Neural cell (in vitro differentiated cells): Measurements from ENCODE around the gene TRPV2. TPM values are rescaled to one million over a fixed set of nuclear protein-coding genes. Genes with fewer than 3 reads are reported as not detected.

Experiments
- H2AFZ ChIP-seq: fragments of 200-600, 300-800 bp; sonication (generic), shearing (Covaris generic); 2 replicates; pipeline ENCODE4 v1.6.0; 2014; ENCODE audit warnings: low read depth, mild to moderate bottlenecking, antibody characterized with exemption, low read length, moderate library complexity
- H3F3A ChIP-seq: fragments of 200-600 bp; shearing (Covaris generic); 2 replicates; pipeline ENCODE4 v1.6.1; 2016; ENCODE audit warnings: mild to moderate bottlenecking, moderate library complexity, mixed read lengths, antibody characterized with exemption, low read length; ENCODE audit not compliant: insufficient read depth, poor library complexity, severe bottlenecking
- H3K27ac ChIP-seq: fragments of 200-600, 300-800 bp; sonication (generic), shearing (Covaris generic); 2 replicates; pipeline ENCODE4 v1.5.1; 2014; ENCODE audit warnings: mild to moderate bottlenecking, low read length, moderate library complexity
- H3K27me3 ChIP-seq: fragments of 300-800, 200-600 bp; sonication (generic), shearing (Covaris generic); 2 replicates; pipeline ENCODE4 v1.6.0; 2014; ENCODE audit warnings: mild to moderate bottlenecking, low read depth, low read length, moderate library complexity; ENCODE audit not compliant: insufficient read depth
- H3K36me3 ChIP-seq: fragments of 300-800, 200-600 bp; sonication (generic), shearing (Covaris generic); 2 replicates; pipeline ENCODE4 v1.5.1; 2014; ENCODE audit warnings: mild to moderate bottlenecking, antibody characterized with exemption, low read length, moderate library complexity; ENCODE audit not compliant: insufficient read depth
- H3K4me2 ChIP-seq: fragments of 300-800, 200-600 bp; sonication (generic), shearing (Covaris generic); 2 replicates; pipeline ENCODE4 v1.6.0; 2014; ENCODE audit warnings: mild to moderate bottlenecking, low read length
- H3K4me3 ChIP-seq: fragments of 300-800, 200-600 bp; sonication (generic), shearing (Covaris generic); 2 replicates; pipeline ENCODE4 v1.5.1; 2014; ENCODE audit warnings: mild to moderate bottlenecking, low read length, moderate library complexity
- H3K79me2 ChIP-seq: fragments of 200-600 bp; shearing (Covaris generic); replicated peaks from 2 replicates; pipeline ENCODE4 v1.6.0; 2014; ENCODE audit warnings: mild to moderate bottlenecking, low read length, moderate library complexity; ENCODE audit not compliant: insufficient read depth
- H3K9ac ChIP-seq: fragments of 300-800, 200-600 bp; sonication (generic), shearing (Covaris generic); 2 replicates; pipeline ENCODE4 v1.6.1; 2016; ENCODE audit warnings: mild to moderate bottlenecking, low read length, mixed read lengths
- H3K9me2 ChIP-seq: fragments of 200-600 bp; shearing (Covaris generic); 2 replicates; pipeline ENCODE4 v1.6.1; 2016; ENCODE audit warnings: mild to moderate bottlenecking, low read length, mixed read lengths; ENCODE audit not compliant: insufficient read depth
- H3K9me3 ChIP-seq: fragments of 200-600, 300-800 bp; sonication (generic), shearing (Covaris generic); 2 replicates; pipeline ENCODE4 v1.6.1; 2016; ENCODE audit warnings: mild to moderate bottlenecking, mixed run types, low read length, moderate library complexity, mixed read lengths
- H4K20me1 ChIP-seq: fragments of 200-600 bp; shearing (Covaris generic); 2 replicates; pipeline ENCODE4 v1.6.1; 2016; ENCODE audit warnings: mild to moderate bottlenecking, mixed run types; ENCODE audit not compliant: insufficient read depth
- CTCF ChIP-seq: fragments of 450-650 bp; IDR thresholded peaks from 2 replicates; pipeline ENCODE4 v1.5.1; 2014; ENCODE audit warnings: antibody characterized with exemption, mild to moderate bottlenecking, moderate library complexity; ENCODE audit not compliant: poor library complexity, severe bottlenecking
- EP300 ChIP-seq: fragments of 450-650 bp; conservative IDR thresholded peaks from 2 replicates; pipeline ENCODE4 v1.6.1; 2014; ENCODE audit warnings: antibody characterized with exemption, mild to moderate bottlenecking, moderate library complexity; ENCODE audit not compliant: poor library complexity, severe bottlenecking
- EZH2 ChIP-seq: fragments of 200-600, 300-800 bp; shearing (Covaris generic), sonication (generic); IDR thresholded peaks from 2 replicates; pipeline ENCODE4 v1.6.1; 2014; ENCODE audit warnings: antibody characterized with exemption, low read length, borderline replicate concordance, mild to moderate bottlenecking; ENCODE audit not compliant: insufficient read depth, poor library complexity, severe bottlenecking
- MXI1 ChIP-seq: fragments of 450-650 bp; conservative IDR thresholded peaks from 2 replicates; pipeline ENCODE4 v1.6.1; 2014; ENCODE audit warnings: antibody characterized with exemption, mild to moderate bottlenecking; ENCODE audit not compliant: poor library complexity, severe bottlenecking
- POLR2AphosphoS5 ChIP-seq: IDR thresholded peaks from 2 replicates; pipeline ENCODE4 v1.6.1; 2012
- RAD21 ChIP-seq: fragments of 450-650 bp; conservative IDR thresholded peaks from 2 replicates; pipeline ENCODE4 v1.6.1; 2014; ENCODE audit warnings: antibody characterized with exemption, mild to moderate bottlenecking, moderate library complexity
- REST ChIP-seq: IDR thresholded peaks from 2 replicates; pipeline ENCODE4 v1.6.1; 2012; ENCODE audit warnings: borderline replicate concordance
- SMC3 ChIP-seq: fragments of 450-650 bp; conservative IDR thresholded peaks from 2 replicates; pipeline ENCODE4 v1.6.1; 2014; ENCODE audit warnings: antibody characterized with exemption, mild to moderate bottlenecking, moderate library complexity; ENCODE audit not compliant: poor library complexity
- TAF1 ChIP-seq: IDR thresholded peaks from 2 replicates; pipeline ENCODE4 v1.6.1; 2012; ENCODE audit warnings: low read depth
- polyA plus RNA-seq: library from polyadenylated mRNA; depleted of rRNA; stranded (reverse); fragments of >200 nt; gene quantifications from 2 replicates; pipeline ENCODE4 v1.2.3, GENCODE V29; 2014

TRPV2 gene
- polyA plus RNA-seq, 1 donor from 2014 or later: not detected

GRCh38 chr17:16472539-16472938, 57.2 kb downstream of the TRPV2 start:
- H3K4me2 ChIP-seq: no peak overlapping the region
- no peak overlapping the region for H3K4me3 ChIP-seq
- H3K27me3 ChIP-seq: no peaks in the 10 kb centered on the region
- no peaks in the 10 kb centered on the region for H3K9me3 ChIP-seq
- no peak overlapping the region for H2AFZ ChIP-seq
- TF ChIP-seq RAD21 (no peak), CTCF (no peak), TAF1 (no peak), MXI1 (no peak), SMC3 (no peak), REST (no peak), POLR2AphosphoS5 (no peak), EZH2 (no peak), EP300 (no peak)
- no peak overlapping the region for H3K9ac ChIP-seq
- no peaks in the 10 kb centered on the region for H3F3A ChIP-seq
- H3K9me2 ChIP-seq: no peaks in the 10 kb centered on the region
- H3K36me3 ChIP-seq: no peaks in the 10 kb centered on the region
- H4K20me1 ChIP-seq: no peaks in the 10 kb centered on the region
- H3K27ac ChIP-seq: no peak overlapping the region
- no peaks in the 10 kb centered on the region for H3K79me2 ChIP-seq

GRCh38 chr17:16473044-16474011, 58.0 kb downstream of the TRPV2 start:
- no peaks in the 10 kb centered on the region for H3K9me2 ChIP-seq
- no peaks in the 10 kb centered on the region for H3K27me3 ChIP-seq
- no peaks in the 10 kb centered on the region for H3K79me2 ChIP-seq
- H2AFZ ChIP-seq: no peak overlapping the region
- H3K4me3 ChIP-seq: no peak overlapping the region
- no peaks in the 10 kb centered on the region for H3K36me3 ChIP-seq
- no peak overlapping the region for H3K27ac ChIP-seq
- no peak overlapping the region for H3K9ac ChIP-seq
- H3K4me2 ChIP-seq: no peak overlapping the region
- no peaks in the 10 kb centered on the region for H3K9me3 ChIP-seq
- no peaks in the 10 kb centered on the region for H4K20me1 ChIP-seq
- H3F3A ChIP-seq: no peaks in the 10 kb centered on the region
- TF ChIP-seq RAD21 (no peak), POLR2AphosphoS5 (no peak), REST (no peak), SMC3 (no peak), EZH2 (no peak), CTCF (no peak), EP300 (no peak), TAF1 (no peak), MXI1 (no peak)
